NCI-H69 (cell line): ENCODE results near the gene CHRM4.
A peak's percentile ranks its signal among the peaks of the same experiment; 100 is the strongest.

Source experiments
- DNase-seq: peaks from one replicate; lab custom pipeline; 2025; lab: John Stamatoyannopoulos, UW

The CHRM4 gene

GRCh38 chr11:46402957-46403902 is 11.7 kb upstream of the CHRM4 start:
- no peak for DNase-seq

DNA sequence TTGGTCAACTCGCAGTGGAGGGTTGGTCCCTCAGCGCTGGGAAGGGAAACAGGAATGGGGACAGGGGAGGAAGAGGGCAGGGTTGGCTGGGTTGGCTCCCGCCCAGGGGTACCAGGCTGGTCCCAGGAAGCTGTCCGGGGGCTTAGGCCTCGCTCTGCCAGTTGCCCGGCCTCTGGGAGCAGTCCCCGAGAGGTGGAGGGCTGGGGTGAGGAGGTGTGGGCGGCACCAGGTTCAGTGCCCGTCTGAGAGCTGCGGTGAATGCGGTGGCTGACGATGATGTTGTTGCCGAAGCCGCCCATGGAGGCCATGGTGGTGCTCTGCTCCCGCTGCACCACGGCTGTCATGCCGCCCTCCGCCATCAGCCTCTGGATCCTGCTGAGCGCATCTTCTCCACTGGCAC is 6.0 kb upstream of the CHRM4 start:
- no peak for DNase-seq

DNA sequence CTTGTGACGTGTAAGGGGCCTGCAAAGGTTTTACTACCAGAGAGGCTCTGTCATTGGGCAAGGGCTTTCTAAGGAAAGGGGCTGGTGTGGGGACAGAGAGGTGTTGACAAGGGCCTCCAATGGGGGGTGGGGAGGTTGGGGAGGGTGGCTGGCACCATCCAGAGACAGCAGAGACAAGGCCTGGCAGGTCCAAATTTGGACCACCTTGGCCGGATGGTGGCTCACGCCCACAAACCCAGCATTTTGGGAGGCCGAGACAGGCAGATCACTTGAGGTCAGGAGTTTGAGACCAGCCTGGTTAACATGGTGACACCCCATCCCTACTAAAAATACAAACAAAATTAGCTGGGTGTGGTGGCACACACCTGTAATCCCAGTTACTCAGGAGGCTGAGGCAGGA is 2.2 kb upstream of the CHRM4 start:
- no peak for DNase-seq

DNA sequence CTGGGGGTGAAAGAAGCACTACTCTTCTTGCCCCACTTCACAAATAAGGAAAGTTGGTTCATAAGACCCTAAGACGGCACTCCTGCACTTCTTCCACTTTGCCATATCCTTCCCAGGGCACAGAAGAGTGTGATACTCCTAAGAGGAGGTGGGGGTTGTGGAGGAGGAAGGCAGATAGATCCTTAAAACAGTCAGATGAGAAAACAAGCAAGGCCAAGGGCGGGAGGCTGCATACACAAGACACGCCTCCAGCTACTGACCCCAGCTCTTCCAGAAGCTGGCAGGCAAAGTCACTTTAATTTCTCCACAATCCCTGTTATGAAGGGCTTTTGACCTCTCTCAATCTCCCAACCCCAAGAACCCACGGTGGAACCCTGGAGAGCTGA is 1.6 kb upstream of the CHRM4 start:
- DNase-seq = no peak

- DNase-seq = no peak
These were observed 1.1 kb upstream of the CHRM4 start for GRCh38 chr11:46392421-46393230.

DNA sequence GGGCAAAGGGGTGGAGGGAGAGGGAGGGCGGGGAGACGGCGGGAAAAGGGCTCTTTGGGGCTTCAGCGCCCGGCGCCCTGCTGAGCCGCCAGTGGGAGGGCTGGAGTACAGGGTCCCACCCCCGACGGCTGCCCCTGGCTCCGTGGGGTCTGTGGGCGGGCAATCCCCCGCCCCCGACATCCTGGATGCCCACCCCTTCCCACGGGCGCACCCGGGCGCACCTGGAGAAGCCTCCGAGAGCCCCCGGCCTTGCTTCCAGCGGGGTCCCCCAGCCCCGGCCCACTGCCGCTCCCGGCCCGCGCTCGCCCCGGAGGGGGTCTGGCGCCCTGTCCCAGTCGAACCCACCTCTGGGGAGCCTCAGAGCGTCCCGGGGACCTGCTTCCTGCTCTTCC is 394 bp downstream of the CHRM4 start:
- DNase-seq = peak; percentile 75

GRCh38 chr11:46390331-46391171 is 1.0 kb downstream of the CHRM4 start:
- peak; percentile 75 for DNase-seq

GRCh38 chr11:46389450-46390330 is 1.9 kb downstream of the CHRM4 start:
- peak; percentile 91 for DNase-seq

- DNase-seq = no peak
These were observed 2.7 kb downstream of the CHRM4 start for GRCh38 chr11:46388619-46389449.

- no peak for DNase-seq
These were observed 3.5 kb downstream of the CHRM4 start for GRCh38 chr11:46387919-46388618.

GRCh38 chr11:46387456-46387855 is 4.1 kb downstream of the CHRM4 start:
- no peak for DNase-seq

GRCh38 chr11:46386674-46387073 is 4.9 kb downstream of the CHRM4 start:
- DNase-seq = no peak

- DNase-seq = no peak
These were observed 5.5 kb downstream of the CHRM4 start for GRCh38 chr11:46386005-46386578.

DNA sequence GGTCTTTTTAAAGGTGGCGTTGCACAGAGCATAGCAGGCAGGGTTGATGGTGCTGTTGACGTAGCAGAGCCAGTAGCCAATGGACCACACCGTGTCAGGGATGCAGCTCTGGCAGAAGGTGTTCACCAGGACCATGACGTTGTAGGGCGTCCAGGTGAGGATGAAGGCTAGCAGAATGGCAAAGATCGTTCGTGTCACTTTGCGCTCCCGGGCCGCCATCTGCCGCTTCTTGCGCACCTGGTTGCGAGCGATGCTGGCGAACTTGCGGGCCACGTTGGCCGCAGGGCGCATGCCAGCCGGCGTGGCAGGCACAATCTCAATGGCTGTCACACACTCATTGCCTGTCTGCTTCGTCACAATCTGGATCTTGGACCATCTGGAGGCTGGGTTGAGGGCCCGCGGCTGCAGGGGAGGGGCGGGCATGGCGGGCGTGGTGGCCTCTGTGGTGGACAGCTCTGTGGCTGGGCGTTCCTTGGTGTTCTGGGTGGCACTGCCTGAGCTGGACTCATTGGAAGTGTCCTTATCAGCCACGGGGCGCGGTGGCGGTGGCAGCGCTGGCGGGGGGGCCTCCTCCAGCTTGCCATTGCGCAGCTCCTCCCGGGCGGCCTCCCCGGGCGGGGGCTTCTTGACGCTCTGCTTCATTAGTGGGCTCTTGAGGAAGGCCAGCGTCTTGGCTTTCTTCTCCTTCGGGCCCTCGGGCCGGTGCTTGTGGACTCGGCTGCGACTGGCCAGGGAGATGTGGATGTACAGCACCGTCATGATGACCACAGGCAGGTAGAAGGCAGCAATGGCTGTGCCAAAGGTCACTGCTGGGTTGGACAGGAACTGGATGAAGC is 6.2 kb downstream of the CHRM4 start:
- no peak for DNase-seq

DNA sequence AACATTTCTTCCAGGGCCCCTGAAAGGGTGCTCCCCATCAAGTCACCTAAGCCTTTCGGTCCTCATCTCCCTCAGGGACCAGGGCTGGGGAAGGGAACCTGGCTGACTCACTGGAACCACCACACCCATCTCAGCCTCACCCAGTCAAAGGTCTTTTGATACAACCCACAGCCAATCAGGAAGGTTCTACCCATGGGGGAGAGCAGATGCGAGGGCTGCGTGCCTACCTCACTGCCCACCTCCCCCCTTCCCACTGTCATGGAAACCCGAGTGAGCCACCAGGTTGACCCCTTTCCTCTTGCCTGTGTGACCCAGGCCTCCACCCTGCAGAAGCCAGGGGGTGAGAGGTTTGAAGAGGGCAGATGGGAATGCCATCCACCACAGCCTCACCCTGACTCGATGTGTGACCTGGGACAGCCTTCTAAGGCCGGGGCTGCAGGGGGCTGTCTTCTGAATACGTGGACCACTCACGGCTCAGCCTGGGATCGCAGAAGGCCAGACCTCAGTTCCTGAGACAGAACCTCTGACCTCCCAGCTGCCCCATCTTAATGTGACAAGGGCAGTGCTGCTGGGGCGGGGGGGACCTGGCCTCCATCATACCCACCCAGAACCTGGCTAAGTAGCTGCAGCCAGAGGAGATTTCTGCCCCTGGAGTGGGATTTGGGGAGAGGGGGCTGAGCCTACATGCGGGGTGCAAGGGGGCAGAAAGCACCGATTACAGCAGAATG is 7.4 kb downstream of the CHRM4 start:
- no peak for DNase-seq

GRCh38 chr11:46383404-46383758 is 8.2 kb downstream of the CHRM4 start:
- DNase-seq = no peak

- peak; percentile 74 for DNase-seq
These were observed 8.8 kb downstream of the CHRM4 start for GRCh38 chr11:46382646-46383403.
